H1 (cell line): ENCODE measurements around the gene CNOT2. TPM values are rescaled to one million over a fixed set of nuclear protein-coding genes. Genes with fewer than 3 reads are reported as not detected.

Source experiments
- CTCF ChIA-PET: fragments of 300-600 bp; sonication (Branson Sonifier 250); formaldehyde crosslinking; loops from one replicate; lab custom pipeline; 2021; ENCODE audit not compliant: partially characterized antibody; lab: Charles Lee
- POLR2A ChIA-PET: fragments of 300-600 bp; sonication (Branson Sonifier 250); formaldehyde crosslinking; loops from one replicate; lab custom pipeline; 2021; ENCODE audit warnings: inconsistent platforms; ENCODE audit not compliant: partially characterized antibody; lab: Charles Lee
- DNase-seq, 2 experiments: peaks; one replicate each; pipeline versions ENCODE4 v3.0.0 to v3.0.0-alpha.2; 2010 to 2022; ENCODE audit warnings: low spot score in 2 of 2, low read depth in 1 of 2, mixed read lengths in 1 of 2
- FAIRE-seq: peaks from 2 replicates; lab custom pipeline; 2011; peaks lifted over from hg19 to GRCh38; lab: Jason Lieb, UNC
- H2AFZ ChIP-seq: 2 replicates; pipeline ENCODE4 v1.8.1; 2012; ENCODE audit warnings: low read length, inconsistent platforms
- H2AK5ac ChIP-seq: 2 replicates; pipeline ENCODE4 v1.6.1; 2013; ENCODE audit warnings: low read depth, low read length
- H2BK120ac ChIP-seq: replicated peaks from 2 replicates; pipeline ENCODE3; 2013; ENCODE audit warnings: low read depth, low read length, inconsistent platforms
- H2BK12ac ChIP-seq: 2 replicates; pipeline ENCODE4 v1.6.1; 2013; ENCODE audit warnings: low read depth, low read length
- H2BK15ac ChIP-seq: 2 replicates; pipeline ENCODE4 v1.6.1; 2013; ENCODE audit warnings: low read length
- H2BK20ac ChIP-seq: 2 replicates; pipeline ENCODE4 v1.6.1; 2013; ENCODE audit warnings: low read length
- H2BK5ac ChIP-seq: 2 replicates; pipeline ENCODE4 v1.6.1; 2013; ENCODE audit warnings: low read depth, low read length
- H3K14ac ChIP-seq: 2 replicates; pipeline ENCODE4 v1.6.1; 2013; ENCODE audit warnings: inconsistent platforms; ENCODE audit not compliant: insufficient read length
- H3K18ac ChIP-seq: 2 replicates; pipeline ENCODE4 v1.6.1; 2013; ENCODE audit warnings: low read length; ENCODE audit errors: extremely low read depth
- H3K23ac ChIP-seq: 2 replicates; pipeline ENCODE4 v1.6.1; 2013; ENCODE audit warnings: inconsistent platforms; ENCODE audit not compliant: insufficient read length
- H3K23me2 ChIP-seq: 2 replicates; pipeline ENCODE4 v1.6.1; 2013; ENCODE audit warnings: low read depth, low read length
- H3K27ac ChIP-seq: 2 replicates; pipeline ENCODE4 v1.6.1; 2011; ENCODE audit warnings: low read depth, low read length, inconsistent platforms
- H3K27me3 ChIP-seq, 4 experiments: replicated peaks in 1 of 4; 1 replicate in 1 of 4; 2 replicates in 3 of 4; pipeline versions ENCODE4 v1.6.1 to v1.8.1; 2011 to 2013; ENCODE audit warnings: low read length in 3 of 4, mild to moderate bottlenecking in 3 of 4, inconsistent platforms in 2 of 4, mixed read lengths in 2 of 4, moderate library complexity in 1 of 4; ENCODE audit not compliant: control insufficient read depth in 3 of 4, insufficient read depth in 3 of 4; ENCODE audit errors: extremely low read depth in 1 of 4
- H3K36me3 ChIP-seq, 4 experiments: 2 replicates each; pipeline versions ENCODE4 v1.6.1 to v1.8.1; 2011 to 2013; ENCODE audit warnings: mild to moderate bottlenecking in 4 of 4, low read length in 3 of 4, moderate library complexity in 2 of 4, control low read depth in 1 of 4, inconsistent platforms in 1 of 4; ENCODE audit not compliant: insufficient read depth in 4 of 4, control insufficient read depth in 2 of 4
- H3K4ac ChIP-seq: replicated peaks from 2 replicates; pipeline ENCODE3; 2013; ENCODE audit warnings: low read length, low read depth, mixed read lengths, inconsistent platforms; ENCODE audit not compliant: insufficient read length
- H3K4me1 ChIP-seq, 4 experiments: replicated peaks in 1 of 4; 1 replicate in 1 of 4; 2 replicates in 3 of 4; pipeline versions ENCODE4 v1.6.1 to v1.8.1; 2011 to 2013; ENCODE audit warnings: low read length in 3 of 4, inconsistent platforms in 2 of 4, mixed read lengths in 1 of 4; ENCODE audit not compliant: insufficient read depth in 4 of 4, control insufficient read depth in 3 of 4
- H3K4me2 ChIP-seq, 2 experiments: 2 replicates each; pipeline versions ENCODE4 v1.6.1 to v1.8.1; 2011 to 2013; ENCODE audit warnings: low read depth in 2 of 2, low read length in 2 of 2, control low read depth in 1 of 2, inconsistent platforms in 1 of 2, mild to moderate bottlenecking in 1 of 2; ENCODE audit not compliant: insufficient read depth in 1 of 2
- H3K4me3 ChIP-seq, 4 experiments: fragments of 200-600, 300-600 bp in 1 of 4; sonication (generic), shearing (Covaris generic), sonication (Bioruptor Twin) in 1 of 4; 2 replicates each; pipeline versions ENCODE4 v1.5.1 to v1.8.1; 2011 to 2016; ENCODE audit warnings: low read length in 4 of 4, low read depth in 3 of 4, control low read depth in 2 of 4, inconsistent platforms in 2 of 4, mild to moderate bottlenecking in 2 of 4, mixed read lengths in 1 of 4, moderate library complexity in 1 of 4; ENCODE audit not compliant: insufficient read depth in 2 of 4; ENCODE audit errors: extremely low read depth in 1 of 4
- H3K56ac ChIP-seq: replicated peaks from 2 replicates; pipeline ENCODE3; 2013; ENCODE audit warnings: low read depth, mild to moderate bottlenecking, mixed read lengths, low read length, inconsistent platforms; ENCODE audit not compliant: insufficient read length
- H3K79me1 ChIP-seq: 2 replicates; pipeline ENCODE4 v1.6.1; 2013; ENCODE audit warnings: low read depth, low read length, control low read depth
- H3K79me2 ChIP-seq, 2 experiments: 2 replicates each; pipeline versions ENCODE4 v1.6.1 to v1.8.1; 2012 to 2013; ENCODE audit warnings: low read length in 2 of 2, mild to moderate bottlenecking in 2 of 2, inconsistent platforms in 1 of 2; ENCODE audit not compliant: insufficient read depth in 2 of 2, control insufficient read depth in 1 of 2
- H3K9ac ChIP-seq, 4 experiments: replicated peaks in 1 of 4; 1 replicate in 1 of 4; 2 replicates in 3 of 4; pipeline versions ENCODE4 v1.6.1 to v1.8.1; 2011 to 2013; ENCODE audit warnings: low read depth in 3 of 4, low read length in 3 of 4, control low read depth in 2 of 4, mild to moderate bottlenecking in 2 of 4, moderate library complexity in 2 of 4, inconsistent platforms in 1 of 4; ENCODE audit errors: extremely low read depth in 1 of 4
- H3K9me3 ChIP-seq, 2 experiments: 2 replicates each; pipeline versions ENCODE4 v1.6.1 to v1.8.1; 2012 to 2013; ENCODE audit warnings: mild to moderate bottlenecking in 2 of 2, moderate library complexity in 2 of 2, control low read depth in 1 of 2, inconsistent platforms in 1 of 2, low read depth in 1 of 2, low read length in 1 of 2, mixed read lengths in 1 of 2; ENCODE audit not compliant: insufficient read depth in 2 of 2
- H4K20me1 ChIP-seq, 2 experiments: replicated peaks in 1 of 2; 2 replicates each; pipeline versions ENCODE3 to v1.8.1; 2011 to 2013; ENCODE audit warnings: inconsistent platforms in 2 of 2, low read length in 2 of 2, mild to moderate bottlenecking in 1 of 2; ENCODE audit not compliant: insufficient read depth in 2 of 2, control insufficient read depth in 1 of 2
- H4K5ac ChIP-seq: 2 replicates; pipeline ENCODE4 v1.6.1; 2013; ENCODE audit warnings: low read length, low read depth, mixed read lengths, inconsistent platforms; ENCODE audit not compliant: insufficient read length
- H4K8ac ChIP-seq: 2 replicates; pipeline ENCODE4 v1.8.0; 2013; ENCODE audit warnings: mild to moderate bottlenecking, moderate library complexity, low read length, inconsistent platforms; ENCODE audit not compliant: insufficient read depth; ENCODE audit errors: extremely low read depth
- H4K91ac ChIP-seq: replicated peaks from 2 replicates; pipeline ENCODE3; 2013; ENCODE audit warnings: low read length, mixed read lengths, inconsistent platforms; ENCODE audit not compliant: insufficient read length
- WGBS, 2 experiments: shearing (Covaris generic) in 1 of 2; methylation state at CpG; one replicate each; pipeline versions ENCODE4 v1.1.6 to v1.1.7; 2013 to 2015; ENCODE audit warnings: low lambda C conversion rate in 2 of 2, mixed read lengths in 2 of 2, inconsistent platforms in 1 of 2, low coverage in 1 of 2, missing lambda C conversion rate in 1 of 2; ENCODE audit not compliant: insufficient replicate concordance in 2 of 2, insufficient coverage in 1 of 2, insufficient read length in 1 of 2; ENCODE audit errors: extremely low coverage in 1 of 2, missing lambda C conversion rate in 1 of 2; 5-methylcytosine and 5-hydroxymethylcytosine counted together
- polyA plus RNA-seq, 7 experiments: library from polyadenylated mRNA; depleted of rRNA in 3 of 7; stranded (reverse) in 5 of 7; unstranded in 2 of 7; fragments of >200 nt in 5 of 7; fragments of 200-250 nt in 2 of 7; gene quantifications; 1 replicate in 5 of 7; 2 replicates in 1 of 7; 4 replicates in 1 of 7; pipeline versions ENCODE4 v1.2.1 to v1.2.3, GENCODE V29; 2011 to 2013; ENCODE audit warnings: missing spikeins in 2 of 7, mixed read lengths in 2 of 7
- total RNA-seq: library from RNA; stranded (reverse); fragmentation: NEBNext Ultra II Directional; extraction: Animal tissue kit (Norgen Biotek cat#: 25700); gene quantifications from 2 replicates; pipeline ENCODE4 v1.2.1, GENCODE V29; 2021

Gene CNOT2
- total and polyA plus RNA-seq, 2 of the 8 experiments (the other 6 are each of a cell fraction or from before 2014, with no cell fraction given) = 61.2 to 64.8 TPM

DNA sequence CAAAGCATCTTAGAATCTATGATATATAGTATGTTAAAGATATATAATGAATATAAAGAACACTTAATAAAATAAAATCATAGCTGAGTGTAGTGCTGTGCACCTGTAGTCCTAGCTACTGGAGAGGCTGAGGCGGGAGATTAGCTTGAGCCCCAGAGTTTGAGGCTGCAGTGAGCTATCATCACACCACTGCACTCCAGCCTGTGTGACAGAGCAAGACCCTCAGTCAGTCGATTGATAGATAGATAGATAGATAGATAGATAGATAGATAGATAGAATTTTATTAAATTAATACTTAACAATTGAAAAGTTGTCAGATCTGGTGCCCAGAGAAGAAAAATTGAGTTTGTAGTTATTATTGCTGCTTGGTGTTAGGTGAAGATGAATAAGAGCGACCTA, 40.0 kb downstream of the CNOT2 start:
- H3K23ac ChIP-seq = no peak overlapping the region
- H3K23me2 ChIP-seq = no peaks in the 10 kb centered on the region
- H4K20me1 ChIP-seq = no peaks in the 10 kb centered on the region
- peaks cover 0 to 14% (median 0%) of the 10 kb centered on the region in 4 experiments; a peak in 1 of 8 replicates for H3K36me3 ChIP-seq
- no peak for FAIRE-seq
- no peak overlapping the region for H2BK12ac ChIP-seq
- H2AK5ac ChIP-seq = no peak overlapping the region
- H3K27ac ChIP-seq = no peak overlapping the region
- H4K5ac ChIP-seq = no peak overlapping the region
- no peak overlapping the region for H3K56ac ChIP-seq
- no peaks in the 10 kb centered on the region for H3K27me3 ChIP-seq
- no peak overlapping the region for H2AFZ ChIP-seq
- H3K18ac ChIP-seq = no peak overlapping the region
- no peak overlapping the region for H2BK15ac ChIP-seq
- POLR2A ChIA-PET = interaction anchor here (0.6 to 0.8 kb wide), 2 partner anchors 12 to 490 kb away, joined by 3 to 5 read pairs; no protein-coding TSS in a partner anchor
- H3K14ac ChIP-seq = no peak overlapping the region
- H3K9ac ChIP-seq = no peak overlapping the region
- H4K8ac ChIP-seq = no peak overlapping the region
- H3K79me1 ChIP-seq = no peaks in the 10 kb centered on the region
- H2BK20ac ChIP-seq = no peak overlapping the region
- no peak overlapping the region for H2BK5ac ChIP-seq
- peaks cover 0 to 1% (median 0%) of the 10 kb centered on the region in 4 experiments; a peak in 1 of 7 replicates for H3K4me1 ChIP-seq
- no peak overlapping the region for H3K4me2 ChIP-seq
- H3K4me3 ChIP-seq = no peak overlapping the region
- no peak overlapping the region for H3K4ac ChIP-seq
- H3K9me3 ChIP-seq = no peaks in the 10 kb centered on the region
- peaks cover 0 to 78% of the 10 kb centered on the region in 2 experiments; a peak in 2 of 4 replicates for H3K79me2 ChIP-seq
- CTCF ChIA-PET = interaction anchor here (1.0 to 1.1 kb wide), 2 partner anchors 11 to 44 kb away, joined by 3 read pairs; no protein-coding TSS in a partner anchor
- 80 to 100% methylated on average over 1 to 3 of the region's 3 CpGs for WGBS, 2 experiments
- DNase-seq = no peak
- no peak overlapping the region for H2BK120ac ChIP-seq
- no peak overlapping the region for H4K91ac ChIP-seq
